ENCODE data around the gene GPR101. TPM values are rescaled to one million over a fixed set of nuclear protein-coding genes. Genes with fewer than 3 reads are reported as not detected.

The GPR101 gene
- total RNA-seq, 4 donors from 2014 or later = not detected

GRCh38 chrX:137032841-137033773, 688 bp downstream of the GPR101 start:
- H3K4me3 ChIP-seq = peak overlapping the region; percentile 34
- no peak for DNase-seq (ENCODE audit: low spot score in 2 of 2)
- H3K27me3 ChIP-seq = peaks cover 47% of the 10 kb centered on the region
- H3K27ac ChIP-seq = no peak overlapping the region
- TF ChIP-seq EP300 (IDR thresholded peaks at IDR 0.05) (no peak), POLR2AphosphoS5 (IDR thresholded peaks at IDR 0.05) (no peak), CTCF (IDR thresholded peaks at IDR 0.05) (no peak), POLR2A (IDR thresholded peaks at IDR 0.05) (no peak)
- no peaks in the 10 kb centered on the region for H3K36me3 ChIP-seq
- no peaks in the 10 kb centered on the region for H3K9me3 ChIP-seq
- WGBS = 32% methylated on average over 34 of the region's 34 CpGs
- peaks cover 25% of the 10 kb centered on the region for H3K4me1 ChIP-seq

- no peaks in the 10 kb centered on the region for H3K36me3 ChIP-seq
- no peaks in the 10 kb centered on the region for H3K9me3 ChIP-seq
- peak overlapping the region; percentile 38 for H3K4me3 ChIP-seq
- no peak for TF ChIP-seq POLR2A (IDR thresholded peaks at IDR 0.05)
- TF ChIP-seq EP300 (IDR thresholded peaks at IDR 0.05) = no peak
- no peak for TF ChIP-seq POLR2AphosphoS5 (IDR thresholded peaks at IDR 0.05)
- no peak for TF ChIP-seq CTCF (IDR thresholded peaks at IDR 0.05)
- peaks cover 47% of the 10 kb centered on the region for H3K27me3 ChIP-seq
- H3K27ac ChIP-seq = no peak overlapping the region
- no peak for DNase-seq (ENCODE audit: low spot score in 2 of 2)
- H3K4me1 ChIP-seq = peaks cover 25% of the 10 kb centered on the region
- 31% methylated on average over 16 of the region's 16 CpGs for WGBS
Observed at GRCh38 chrX:137032341-137032694, 1.5 kb downstream of the GPR101 start.

GRCh38 chrX:137031517-137032340, 2.1 kb downstream of the GPR101 start:
- Histone ChIP-seq H3K27ac (no peak overlapping the region), H3K9me3 (no peaks in the 10 kb centered on the region), H3K27me3 (peaks cover 47% of the 10 kb centered on the region), H3K4me1 (peaks cover 25% of the 10 kb centered on the region), H3K4me3 (peak overlapping the region; percentile 38), H3K36me3 (no peaks in the 10 kb centered on the region)
- WGBS = 36% methylated on average over 46 of the region's 49 CpGs
- TF ChIP-seq POLR2A (IDR thresholded peaks at IDR 0.05) = no peak
- TF ChIP-seq POLR2AphosphoS5 (IDR thresholded peaks at IDR 0.05) = no peak
- no peak for TF ChIP-seq CTCF (IDR thresholded peaks at IDR 0.05)
- TF ChIP-seq EP300 (IDR thresholded peaks at IDR 0.05) = no peak
- DNase-seq (ENCODE audit: low spot score in 2 of 2) = no peak

GRCh38 chrX:137031039-137031438, 2.8 kb downstream of the GPR101 start:
- Histone ChIP-seq H3K9me3 (no peaks in the 10 kb centered on the region), H3K36me3 (no peaks in the 10 kb centered on the region), H3K4me3 (no peak overlapping the region), H3K27me3 (peaks cover 47% of the 10 kb centered on the region), H3K4me1 (peaks cover 25% of the 10 kb centered on the region), H3K27ac (no peak overlapping the region)
- no peak for TF ChIP-seq CTCF (IDR thresholded peaks at IDR 0.05)
- TF ChIP-seq POLR2AphosphoS5 (IDR thresholded peaks at IDR 0.05) = no peak
- no peak for DNase-seq (ENCODE audit: low spot score in 2 of 2)
- WGBS = 39% methylated on average over 4 of the region's 16 CpGs

- no peak overlapping the region for H3K4me3 ChIP-seq
- H3K27me3 ChIP-seq = peaks cover 32% of the 10 kb centered on the region
- TF ChIP-seq CTCF (IDR thresholded peaks at IDR 0.05) (no peak), POLR2AphosphoS5 (IDR thresholded peaks at IDR 0.05) (no peak), POLR2A (IDR thresholded peaks at IDR 0.05) (no peak), EP300 (IDR thresholded peaks at IDR 0.05) (no peak)
- H3K36me3 ChIP-seq = no peaks in the 10 kb centered on the region
- 26% methylated on average over 2 of the region's 2 CpGs for WGBS
- peaks cover 23% of the 10 kb centered on the region for H3K4me1 ChIP-seq
- DNase-seq (ENCODE audit: low spot score in 2 of 2) = no peak
- no peaks in the 10 kb centered on the region for H3K9me3 ChIP-seq
- H3K27ac ChIP-seq = no peak overlapping the region
Observed at GRCh38 chrX:137028699-137029098, 5.1 kb downstream of the GPR101 start.
